HG03196 (cell line): ENCODE data around the gene TUBGCP3.
A peak's percentile ranks its signal among the peaks of the same experiment; 100 is the strongest.
"Not testable (repeated sequence)": the region's sequence is repeated elsewhere in the genome, so short reads cannot be mapped to it uniquely, and the experiment has no call there.

ENCODE experiments used
- ATAC-seq: cut with Tn5 transposase; IDR thresholded peaks from one replicate; pipeline ENCODE4 v1.9.1; 2021; ENCODE audit not compliant: unreplicated experiment

Gene TUBGCP3, protein sequence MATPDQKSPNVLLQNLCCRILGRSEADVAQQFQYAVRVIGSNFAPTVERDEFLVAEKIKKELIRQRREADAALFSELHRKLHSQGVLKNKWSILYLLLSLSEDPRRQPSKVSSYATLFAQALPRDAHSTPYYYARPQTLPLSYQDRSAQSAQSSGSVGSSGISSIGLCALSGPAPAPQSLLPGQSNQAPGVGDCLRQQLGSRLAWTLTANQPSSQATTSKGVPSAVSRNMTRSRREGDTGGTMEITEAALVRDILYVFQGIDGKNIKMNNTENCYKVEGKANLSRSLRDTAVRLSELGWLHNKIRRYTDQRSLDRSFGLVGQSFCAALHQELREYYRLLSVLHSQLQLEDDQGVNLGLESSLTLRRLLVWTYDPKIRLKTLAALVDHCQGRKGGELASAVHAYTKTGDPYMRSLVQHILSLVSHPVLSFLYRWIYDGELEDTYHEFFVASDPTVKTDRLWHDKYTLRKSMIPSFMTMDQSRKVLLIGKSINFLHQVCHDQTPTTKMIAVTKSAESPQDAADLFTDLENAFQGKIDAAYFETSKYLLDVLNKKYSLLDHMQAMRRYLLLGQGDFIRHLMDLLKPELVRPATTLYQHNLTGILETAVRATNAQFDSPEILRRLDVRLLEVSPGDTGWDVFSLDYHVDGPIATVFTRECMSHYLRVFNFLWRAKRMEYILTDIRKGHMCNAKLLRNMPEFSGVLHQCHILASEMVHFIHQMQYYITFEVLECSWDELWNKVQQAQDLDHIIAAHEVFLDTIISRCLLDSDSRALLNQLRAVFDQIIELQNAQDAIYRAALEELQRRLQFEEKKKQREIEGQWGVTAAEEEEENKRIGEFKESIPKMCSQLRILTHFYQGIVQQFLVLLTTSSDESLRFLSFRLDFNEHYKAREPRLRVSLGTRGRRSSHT

DNA sequence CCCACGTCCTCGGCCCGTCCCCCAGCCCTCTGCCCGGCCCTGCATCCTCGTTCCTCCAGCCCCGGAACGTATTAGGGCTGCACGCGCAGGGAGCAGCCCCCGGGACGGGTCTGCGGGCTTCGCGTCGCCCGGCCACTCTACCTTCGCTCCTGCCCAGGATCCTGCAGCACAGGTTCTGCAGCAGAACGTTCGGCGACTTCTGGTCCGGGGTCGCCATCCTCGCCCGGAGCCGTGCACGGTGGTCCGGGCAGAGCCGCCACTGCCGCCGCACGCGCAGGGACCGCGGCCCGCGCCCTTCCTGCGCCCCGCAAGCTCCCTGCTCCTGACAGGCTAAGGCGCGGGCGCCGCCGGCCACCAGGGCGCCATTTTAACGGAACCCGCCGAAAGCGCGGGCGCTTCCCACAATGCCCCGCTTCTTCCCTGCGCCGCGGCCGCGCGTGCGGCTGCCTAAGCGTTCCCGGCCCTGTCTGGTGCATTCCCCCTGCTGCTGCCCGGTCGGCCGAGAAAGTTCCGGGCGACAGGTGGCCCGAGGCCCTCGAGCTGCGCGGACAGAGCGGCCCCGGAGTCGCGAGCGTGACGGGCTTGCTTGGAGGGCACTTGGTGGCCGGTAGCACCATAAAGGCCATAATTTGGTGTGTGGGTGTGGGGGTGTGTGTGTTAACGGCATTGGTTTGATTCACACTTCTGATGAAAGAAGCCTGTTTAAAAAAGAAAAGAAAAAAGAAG is at the start of gene TUBGCP3:
Gene TUBGCP3 (minus strand): TSS at position 390 of the 726 bp plus-strand sequence. CDS start 173 bp downstream, at position 217.
- ATAC-seq: peak; percentile 79

GRCh38 chr13:112637017-112637801 is 49.3 kb upstream of the TUBGCP3 start:
- no peak for ATAC-seq

- no peak for ATAC-seq
Measured at GRCh38 chr13:112636401-112636975, 48.5 kb upstream of the TUBGCP3 start.

DNA sequence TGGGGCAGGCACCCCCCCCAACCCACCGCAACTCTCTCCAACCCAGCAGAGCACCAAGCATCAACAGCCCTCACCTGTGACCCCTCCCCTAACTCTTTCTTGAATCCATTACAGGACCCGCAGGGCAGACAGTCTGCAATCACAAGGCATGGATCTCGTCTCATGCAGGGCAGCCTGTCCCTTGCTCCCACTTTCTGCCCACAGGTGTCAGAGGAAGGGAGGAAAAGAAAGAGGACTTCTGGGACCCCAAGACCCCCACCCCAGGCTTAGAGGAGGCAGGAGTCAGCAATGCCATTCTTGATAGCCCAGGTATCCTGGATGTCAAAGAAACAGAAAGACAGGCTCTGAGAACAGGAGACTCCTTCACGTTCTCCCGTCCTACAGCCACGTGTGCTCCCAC is 47.4 kb upstream of the TUBGCP3 start:
- no peak for ATAC-seq

DNA sequence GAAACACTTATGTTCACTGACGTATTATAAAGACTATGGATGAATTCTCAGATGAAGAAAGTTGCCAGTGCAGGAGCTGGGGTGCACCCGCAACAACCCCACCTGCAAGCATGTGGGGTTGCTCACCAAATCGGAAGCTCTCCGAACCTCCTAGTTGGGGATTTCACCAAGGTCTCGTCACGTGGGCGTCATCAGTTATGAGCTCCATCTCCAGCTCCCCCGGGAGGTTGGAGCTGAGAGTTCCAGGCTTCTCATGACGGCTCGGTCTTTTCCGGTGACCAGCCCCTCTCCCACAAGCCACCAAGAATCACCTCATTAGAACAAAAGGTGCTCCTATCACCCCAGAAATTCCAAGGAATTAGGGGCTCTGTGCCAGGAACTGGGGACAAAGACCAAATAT is 46.1 kb upstream of the TUBGCP3 start:
- no peak for ATAC-seq

DNA sequence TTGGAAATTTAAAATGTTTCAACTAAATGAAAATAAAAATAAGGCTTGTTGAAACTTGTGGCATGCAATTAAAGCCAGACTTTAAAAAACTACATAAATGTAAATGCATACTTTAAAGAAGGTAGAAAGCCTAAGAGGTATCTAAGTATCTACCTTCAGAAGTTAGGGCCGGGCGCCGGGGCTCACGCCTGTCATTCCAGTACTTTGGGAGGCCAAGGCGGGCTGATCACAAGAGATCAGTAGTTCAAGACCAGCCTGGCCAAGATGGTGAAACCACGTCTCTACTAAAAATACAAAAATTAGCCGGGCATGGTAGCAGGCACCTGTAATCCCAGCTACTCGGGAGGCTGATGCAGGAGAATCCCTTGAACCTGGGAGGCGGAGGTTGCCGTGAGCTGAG is 42.3 kb upstream of the TUBGCP3 start:
- ATAC-seq: not testable (repeated sequence)

- ATAC-seq: no peak
Measured at GRCh38 chr13:112629161-112629560, 41.2 kb upstream of the TUBGCP3 start.

DNA sequence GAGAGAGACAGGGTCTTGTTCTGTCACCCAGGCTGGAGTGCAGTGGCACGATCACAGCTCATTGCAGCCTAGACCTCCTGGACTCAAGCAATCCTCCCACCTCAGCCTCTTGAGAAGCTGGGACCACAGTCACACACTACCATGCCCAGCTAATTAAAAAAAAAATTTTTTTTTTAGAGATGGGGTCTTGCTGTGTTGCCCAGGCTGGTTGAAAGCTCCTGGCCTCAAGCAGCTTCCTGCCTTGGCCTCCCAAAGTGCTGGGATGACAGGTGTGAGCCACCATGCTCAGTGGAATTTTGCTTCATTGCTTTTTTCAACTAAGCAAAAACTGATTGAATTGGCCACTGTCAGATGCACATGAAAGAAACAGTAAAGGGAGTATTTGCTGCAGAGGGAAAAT is 39.7 kb upstream of the TUBGCP3 start:
- not testable (repeated sequence) for ATAC-seq

DNA sequence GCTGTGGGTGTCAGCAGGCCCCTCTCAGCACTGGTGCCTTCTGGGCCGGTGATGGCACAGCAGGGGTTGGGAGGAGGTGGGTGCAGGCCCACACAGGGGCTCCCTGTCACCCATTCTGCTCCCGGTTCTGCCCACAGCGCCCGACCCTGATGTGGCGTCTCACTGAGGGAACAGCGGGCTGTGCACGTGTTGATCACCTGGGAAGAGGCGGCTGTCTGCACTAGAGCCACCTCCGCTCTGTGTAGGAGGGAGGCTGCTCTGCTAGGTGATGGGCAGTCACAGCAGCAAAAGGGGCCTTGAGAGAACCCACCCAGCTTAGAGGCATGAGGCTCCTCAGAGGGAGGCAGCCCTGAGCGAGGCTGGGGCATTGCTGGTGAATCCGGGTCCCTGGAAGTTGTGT is 39.2 kb upstream of the TUBGCP3 start:
- no peak for ATAC-seq

DNA sequence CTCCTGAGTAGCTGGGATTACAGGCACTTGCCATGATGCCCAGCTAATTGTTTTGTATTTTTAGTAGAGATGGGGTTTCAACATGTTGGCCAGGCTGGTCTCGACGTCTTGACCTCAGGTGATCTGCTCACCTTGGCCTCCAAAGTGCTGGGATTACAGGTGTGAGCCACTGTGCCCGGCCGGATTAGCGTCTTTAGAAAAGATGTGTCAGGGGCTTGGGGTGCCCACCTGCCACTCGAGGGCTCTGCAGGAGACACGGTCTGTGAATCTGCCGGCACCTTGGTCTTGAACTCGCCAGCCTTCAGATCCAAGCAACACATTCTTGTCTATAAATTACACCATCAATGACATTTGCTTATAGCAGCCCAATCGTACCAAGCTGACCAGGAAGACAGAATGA is 38.8 kb upstream of the TUBGCP3 start:
- no peak for ATAC-seq

DNA sequence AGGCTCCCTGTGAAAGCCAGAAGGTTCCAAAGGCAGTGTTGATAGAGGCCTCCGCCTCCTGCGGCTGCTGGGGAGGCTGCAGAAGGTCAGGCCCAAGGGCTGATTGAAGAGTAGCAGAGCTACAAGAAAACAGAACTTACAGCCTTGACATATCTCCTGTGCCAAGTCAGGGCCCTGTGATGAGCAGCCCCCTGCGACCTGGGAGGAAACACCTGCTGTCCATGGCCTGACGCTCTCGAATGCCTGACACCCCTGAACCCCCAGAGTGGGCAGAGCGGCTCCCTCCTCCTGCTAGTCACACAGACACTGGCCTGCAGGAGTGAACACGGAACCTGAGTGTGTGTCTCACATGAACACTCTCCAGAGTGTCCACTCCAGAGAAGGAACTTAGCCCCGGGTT is 38.2 kb upstream of the TUBGCP3 start:
- ATAC-seq: no peak

DNA sequence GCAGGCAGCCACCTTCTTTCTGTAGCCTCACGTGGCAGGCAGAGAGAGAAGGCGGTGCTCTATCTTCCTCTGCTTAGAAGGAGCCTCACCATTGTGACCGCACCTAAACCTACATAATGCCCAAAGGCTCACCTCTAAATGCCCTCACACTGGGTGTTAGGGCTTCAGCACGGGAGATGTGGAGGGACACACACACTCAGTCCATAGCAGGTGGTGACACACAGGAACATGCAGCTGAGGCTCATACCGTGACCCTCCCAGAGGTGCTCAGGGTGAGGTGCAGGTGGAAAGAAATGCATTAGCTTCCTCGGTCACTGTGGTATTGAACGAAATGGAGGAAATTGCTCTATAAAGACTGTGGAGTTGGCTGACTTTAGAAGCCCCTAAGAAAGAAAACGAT is 37.7 kb upstream of the TUBGCP3 start:
- ATAC-seq: no peak

- no peak for ATAC-seq
Measured at GRCh38 chr13:112624602-112625430, 36.9 kb upstream of the TUBGCP3 start.

GRCh38 chr13:112624040-112624439 is 36.1 kb upstream of the TUBGCP3 start:
- ATAC-seq: no peak

DNA sequence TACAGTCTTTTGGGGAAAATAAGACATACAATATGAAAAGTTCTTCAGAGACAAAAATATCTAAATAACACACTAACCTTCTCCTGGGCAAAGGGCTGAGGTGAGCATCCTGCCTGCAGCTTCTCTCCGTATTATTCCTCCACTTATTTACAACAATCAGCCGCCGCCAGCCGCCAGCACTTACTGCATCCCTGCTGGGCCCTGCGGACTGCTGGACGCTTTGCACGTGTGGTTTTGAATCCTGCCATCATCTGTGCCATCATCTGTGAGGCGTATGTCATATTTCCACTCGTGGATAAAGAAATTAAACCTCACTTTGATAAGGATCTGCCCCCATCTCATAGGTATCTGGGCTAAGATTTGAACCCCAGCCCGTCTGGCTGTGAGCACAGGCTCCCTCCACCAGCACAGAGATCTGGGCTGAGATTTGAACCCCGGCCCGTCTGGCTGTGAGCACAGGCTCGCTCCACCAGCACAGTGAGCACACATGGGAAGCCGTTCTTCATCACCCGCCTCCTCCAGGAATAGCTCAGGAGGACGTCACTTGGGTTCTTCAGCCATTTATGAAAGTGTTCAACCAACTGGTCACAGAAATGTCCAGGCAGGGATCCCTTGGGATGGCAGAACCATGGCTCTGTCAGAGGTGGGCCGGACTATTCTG is 35.2 kb upstream of the TUBGCP3 start:
- no peak for ATAC-seq

- no peak for ATAC-seq
Measured at GRCh38 chr13:112622375-112622774, 34.4 kb upstream of the TUBGCP3 start.

DNA sequence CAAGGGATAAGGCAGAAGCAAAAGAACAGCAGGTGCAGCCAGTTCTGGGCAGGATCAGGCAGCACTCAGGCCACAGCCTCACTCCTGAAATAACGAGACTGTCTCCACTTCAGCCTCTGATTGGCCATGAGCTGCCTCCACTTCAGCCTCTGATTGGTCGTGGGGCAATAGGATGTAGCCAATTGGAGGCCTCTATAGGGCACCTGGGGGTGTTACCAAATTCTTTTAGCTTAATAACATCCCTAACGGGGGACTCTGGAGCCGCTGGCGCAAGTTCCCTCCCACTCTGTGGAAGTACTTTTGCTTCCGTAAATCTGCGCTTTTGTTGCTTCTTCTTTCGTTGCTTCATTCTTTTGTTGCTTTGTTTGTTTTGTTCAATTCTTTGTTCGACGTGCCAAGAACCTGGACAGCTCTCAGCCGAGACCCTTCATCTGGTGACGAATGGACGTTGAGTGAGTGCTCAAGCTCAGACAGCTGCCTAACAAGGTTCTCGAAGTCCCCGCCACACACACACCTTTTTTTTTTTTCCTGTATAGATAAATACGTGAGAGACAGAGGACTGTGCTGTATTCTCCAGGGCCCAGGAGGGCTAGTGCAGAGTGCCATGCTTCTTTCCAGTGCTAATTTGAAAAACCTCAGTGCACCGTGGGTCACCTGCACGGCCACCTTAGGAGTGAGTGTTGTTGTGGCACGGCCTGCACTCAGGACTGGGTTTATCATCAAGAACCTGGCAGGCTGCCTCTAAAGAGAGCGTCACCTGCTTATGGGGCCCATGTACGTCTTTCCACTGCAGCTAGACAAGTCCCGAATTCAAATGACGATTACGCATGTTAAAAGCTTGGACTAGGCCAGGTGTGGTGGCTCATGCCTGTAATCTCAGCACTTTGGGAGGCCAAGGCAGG is 32.0 kb upstream of the TUBGCP3 start:
- no peak for ATAC-seq

DNA sequence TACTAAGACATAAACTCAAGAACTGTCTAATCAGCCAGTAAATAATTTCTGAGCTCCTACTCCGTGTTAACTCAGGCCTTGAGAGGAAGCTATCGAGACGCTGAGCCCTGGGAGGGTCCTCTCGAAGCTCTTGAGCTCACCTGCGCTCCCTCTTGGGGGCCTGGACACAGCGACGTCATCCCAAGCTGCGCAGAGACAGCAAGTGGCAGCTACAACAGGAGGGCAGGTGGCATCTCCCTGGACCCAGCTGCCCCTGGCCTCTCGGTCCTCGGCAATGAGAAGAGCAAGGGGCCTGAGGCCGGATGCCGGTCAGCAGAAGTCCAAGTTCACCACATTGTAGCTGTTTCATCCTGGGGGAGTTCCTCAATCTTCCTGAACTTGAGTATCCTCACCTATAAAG is 30.5 kb upstream of the TUBGCP3 start:
- ATAC-seq: no peak
